Heart right ventricle (tissue), 16 donors: ENCODE measurements around the gene BTBD16. TPM values are rescaled to one million over a fixed set of nuclear protein-coding genes. Genes with fewer than 3 reads are reported as not detected.

Experiments
- ATAC-seq, 8 donors: fragments of 200-7000 bp; cut with Tn5 transposase; one replicate each; pipeline ENCODE4 v1.9.1; 2020; ENCODE audit warnings: mild to moderate bottlenecking in 8 of 8, moderate library complexity in 8 of 8, moderate number of reproducible peaks in 1 of 8
- DNase-seq, 2 donors: peaks; one replicate each; pipeline ENCODE4 v3.0.0-alpha.2; 2020
- H3K27ac ChIP-seq, 10 donors: fragments of 200-600 bp; sonication (generic) in 2 of 10; one replicate each; pipeline versions ENCODE4 v1.5.0 to v1.8.0; 2020 to 2022; ENCODE audit warnings: mild to moderate bottlenecking in 3 of 10
- H3K27me3 ChIP-seq, 7 donors: fragments of 200-600 bp; one replicate each; pipeline ENCODE4 v1.8.0; 2021 to 2022; ENCODE audit warnings: mild to moderate bottlenecking in 2 of 7
- H3K36me3 ChIP-seq, 9 donors: fragments of 200-600 bp; sonication (generic) in 1 of 9; one replicate each; pipeline versions ENCODE4 v1.5.0 to v1.8.0; 2020 to 2022; ENCODE audit warnings: mild to moderate bottlenecking in 2 of 9
- H3K4me1 ChIP-seq, 9 donors: fragments of 200-600 bp; sonication (generic) in 1 of 9; one replicate each; pipeline versions ENCODE4 v1.5.0 to v1.8.0; 2020 to 2022; ENCODE audit warnings: mild to moderate bottlenecking in 4 of 9
- H3K4me3 ChIP-seq, 10 donors: fragments of 200-600 bp; sonication (generic) in 2 of 10; one replicate each; pipeline versions ENCODE4 v1.5.0 to v1.8.0; 2020 to 2022; ENCODE audit warnings: mild to moderate bottlenecking in 7 of 10, moderate library complexity in 2 of 10
- H3K9me3 ChIP-seq, 11 donors: fragments of 200-600 bp in 10 of 11; sonication (generic) in 2 of 11; one replicate each; pipeline versions ENCODE4 v1.5.0 to v1.8.0; 2013 to 2022; ENCODE audit warnings: mild to moderate bottlenecking in 2 of 11, control low read depth in 1 of 11, moderate library complexity in 1 of 11
- WGBS, 2 donors: extraction: QIAGEN DNeasy Blood & Tissue Kit; methylation state at CpG; one replicate each; pipeline ENCODE4 v1.1.7; 2013; ENCODE audit warnings: inconsistent platforms in 1 of 2; 5-methylcytosine and 5-hydroxymethylcytosine counted together
- intact Hi-C, 10 donors: fragments of 100-400 bp; cut with DNase I; formaldehyde crosslinking; loops; one replicate each; pipeline versions ENCODE4 v1.11.1 to v1.14.2; 2022
- polyA plus RNA-seq, 2 donors: library from polyadenylated mRNA; stranded (reverse); fragments of 200-250 nt; gene quantifications; one replicate each; pipeline ENCODE4 v1.2.3, GENCODE V29; 2013
- total RNA-seq, 10 donors: library from RNA; stranded (reverse); fragmentation: NEBNext Ultra II Directional in 3 of 10; extraction: Animal tissue kit (Norgen Biotek cat#: 25700) in 3 of 10; gene quantifications; one replicate each; pipeline versions ENCODE4 v1.2.1 to v1.2.4, GENCODE V29; 2021 to 2023
- TF ChIP-seq, protein P1 (sequence below), 9 donors: fragments of 200-600 bp; sonication (generic) in 2 of 9; IDR thresholded peaks; one replicate each; pipeline versions ENCODE4 v1.5.0 to v1.8.0; 2021 to 2022; ENCODE audit warnings: antibody characterized with exemption in 9 of 9, mild to moderate bottlenecking in 5 of 9, moderate library complexity in 1 of 9
- donor health status: Arrhythmogenic right ventricular cardiomyopathy.
- donor health status: ischemic (EF 13 %, LVEDD 7.1; RV severe dilation, severe dysfunction).
- donor health status: healthy with polysubstance abuse.
- donor health status: DM: no; HTN: yes; CAD: no.
- donor health status: DM: no; HTN: no; CAD: no.
- donor health status: ischemic (EF 25% LVEDD 6.9; RV normal size, moderate dysfunction).
- donor health status: ischemic (EF 25% LVEDD 5.7; RV mildly dilated, moderate dysfunction).
- donor health status: healthy.
- donor health status: DM: yes; HTN: yes; CAD: no.
- donor health status: Ischemic cardiomyopathy.
- donor health status: ischemic (EF 35%, LVEDD 5.7; RV mildly dilated, moderate dysfunction).
- donor health status: nonischemic (EF 11% LVEDD 7.7; RV severe dilation, severe dysfunction).
- donor health status: DM: yes; HTN: yes; CAD: no.
- donor health status: PGD.
- donor health status: ischemic (EF 29% LVEDD 5.4; RV normal size, mild dysfunction).
- donor health status: nonischemic (EF 23%, LVEDD 6.1; RV moderate dilation, normal function).

Gene BTBD16
- total and polyA plus RNA-seq, 12 donors: 0.29 to 0.76 TPM; not detected in 10

DNA sequence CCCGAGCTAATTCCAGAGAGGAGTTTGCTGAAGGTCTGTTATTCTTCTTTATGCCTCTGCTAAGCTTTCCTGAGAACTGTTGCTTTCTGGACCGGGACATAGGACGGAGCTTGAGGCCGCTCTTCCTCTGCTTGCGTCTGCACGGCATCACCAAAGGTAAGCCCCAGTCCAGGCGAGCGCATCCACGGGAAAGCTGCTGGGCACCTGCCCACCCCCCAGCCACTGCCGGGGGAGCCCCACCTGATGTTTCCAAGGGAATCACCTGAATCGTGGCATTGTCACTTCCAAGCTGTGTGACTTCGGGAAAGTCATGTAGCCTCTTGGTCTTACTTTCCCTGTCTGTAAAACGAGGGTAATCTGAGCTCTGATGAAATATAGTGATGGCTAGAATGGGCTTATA lies 58.3 kb downstream of the BTBD16 start:
- DNase-seq (no peak), ATAC-seq (no peak)
- TF ChIP-seq, protein P1, sequence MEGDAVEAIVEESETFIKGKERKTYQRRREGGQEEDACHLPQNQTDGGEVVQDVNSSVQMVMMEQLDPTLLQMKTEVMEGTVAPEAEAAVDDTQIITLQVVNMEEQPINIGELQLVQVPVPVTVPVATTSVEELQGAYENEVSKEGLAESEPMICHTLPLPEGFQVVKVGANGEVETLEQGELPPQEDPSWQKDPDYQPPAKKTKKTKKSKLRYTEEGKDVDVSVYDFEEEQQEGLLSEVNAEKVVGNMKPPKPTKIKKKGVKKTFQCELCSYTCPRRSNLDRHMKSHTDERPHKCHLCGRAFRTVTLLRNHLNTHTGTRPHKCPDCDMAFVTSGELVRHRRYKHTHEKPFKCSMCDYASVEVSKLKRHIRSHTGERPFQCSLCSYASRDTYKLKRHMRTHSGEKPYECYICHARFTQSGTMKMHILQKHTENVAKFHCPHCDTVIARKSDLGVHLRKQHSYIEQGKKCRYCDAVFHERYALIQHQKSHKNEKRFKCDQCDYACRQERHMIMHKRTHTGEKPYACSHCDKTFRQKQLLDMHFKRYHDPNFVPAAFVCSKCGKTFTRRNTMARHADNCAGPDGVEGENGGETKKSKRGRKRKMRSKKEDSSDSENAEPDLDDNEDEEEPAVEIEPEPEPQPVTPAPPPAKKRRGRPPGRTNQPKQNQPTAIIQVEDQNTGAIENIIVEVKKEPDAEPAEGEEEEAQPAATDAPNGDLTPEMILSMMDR (IDR thresholded peaks at IDR 0.05): no peak
- Histone ChIP-seq H3K4me3 (no peak overlapping the region), H3K4me1 (no peaks in the 10 kb centered on the region), H3K27me3 (no peaks in the 10 kb centered on the region), H3K36me3 (no peaks in the 10 kb centered on the region), H3K27ac (no peak overlapping the region), H3K9me3 (no peaks in the 10 kb centered on the region)
- intact Hi-C loops: no loop called here
- 84 to 87% methylated on average over 13 of the region's 13 CpGs for WGBS, 2 donors

DNA sequence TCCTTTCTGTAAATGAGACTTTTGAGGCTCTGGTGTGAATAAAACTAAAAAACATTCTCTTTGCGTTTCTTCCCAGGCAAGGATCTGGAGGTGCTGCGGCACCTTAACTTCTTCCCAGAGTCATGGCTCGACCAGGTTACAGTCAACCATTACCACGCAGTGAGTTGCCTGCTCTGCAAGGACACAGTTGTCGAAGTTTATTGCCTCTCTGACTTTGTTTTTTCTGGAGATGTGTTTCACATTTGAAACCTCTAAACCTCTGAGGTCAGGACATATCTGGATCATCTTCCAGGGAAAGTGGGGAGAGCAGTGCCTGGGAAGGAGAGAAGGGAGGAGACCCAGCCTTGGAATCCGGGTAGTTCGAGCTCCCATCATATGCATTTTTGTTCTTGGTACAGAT lies 60.0 kb downstream of the BTBD16 start:
- no peak overlapping the region for H3K27ac ChIP-seq
- intact Hi-C loops: no loop called here
- H3K9me3 ChIP-seq: no peaks in the 10 kb centered on the region
- H3K36me3 ChIP-seq: no peaks in the 10 kb centered on the region
- ATAC-seq (no peak), DNase-seq (no peak)
- H3K4me1 ChIP-seq: no peaks in the 10 kb centered on the region
- no peak overlapping the region for H3K4me3 ChIP-seq
- no peaks in the 10 kb centered on the region for H3K27me3 ChIP-seq
- TF ChIP-seq, protein P1 (IDR thresholded peaks at IDR 0.05): no peak
- 87 to 95% methylated on average over 7 of the region's 7 CpGs for WGBS, 2 donors

DNA sequence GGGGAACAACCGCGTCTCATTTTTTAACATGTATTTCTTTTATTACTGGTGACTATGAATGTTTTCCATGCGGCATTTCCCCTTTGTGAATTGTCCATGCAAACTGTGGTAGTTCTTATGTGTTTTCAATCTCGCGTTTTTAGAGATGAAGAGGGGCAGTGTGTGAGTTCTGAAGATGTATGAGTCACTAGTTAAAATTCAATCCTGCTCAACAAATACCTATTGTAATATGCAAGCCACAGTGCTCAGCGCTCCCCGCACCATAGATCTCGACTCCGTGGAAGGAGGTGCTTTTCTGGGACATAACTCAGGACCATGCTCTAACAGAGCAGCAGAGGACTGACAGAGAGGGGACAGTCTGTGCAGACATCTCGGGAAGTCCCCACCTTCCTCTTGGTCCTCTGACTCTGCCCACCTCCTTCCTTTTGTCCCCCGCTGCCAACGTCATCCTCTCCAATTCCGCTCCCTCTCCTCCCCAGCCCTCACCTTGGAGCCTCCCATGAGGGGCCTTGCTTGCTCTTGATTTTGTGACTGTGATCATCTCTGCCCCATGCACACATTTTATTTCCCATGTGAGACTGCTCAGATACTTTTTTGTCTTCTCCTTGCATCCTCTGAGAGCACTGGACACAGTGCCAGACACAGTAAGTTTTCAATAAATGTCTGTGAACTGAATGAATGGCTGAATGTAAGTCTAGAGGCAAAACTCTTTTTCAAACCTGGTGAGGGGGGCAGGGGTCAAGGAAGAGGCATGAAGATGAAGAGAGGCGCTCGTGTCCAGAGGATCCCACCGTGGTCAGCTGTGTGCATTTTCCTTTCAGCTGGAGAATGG lies 60.7 kb downstream of the BTBD16 start:
- no peaks in the 10 kb centered on the region for H3K9me3 ChIP-seq
- no peak overlapping the region for H3K27ac ChIP-seq
- ATAC-seq: no peak
- WGBS, 2 donors: 77 to 81% methylated on average over 16 of the region's 16 CpGs
- no peak for DNase-seq
- TF ChIP-seq, protein P1 (IDR thresholded peaks at IDR 0.05): no peak
- H3K27me3 ChIP-seq: no peaks in the 10 kb centered on the region
- no peaks in the 10 kb centered on the region for H3K4me1 ChIP-seq
- intact Hi-C loops: no loop called here
- no peaks in the 10 kb centered on the region for H3K36me3 ChIP-seq
- H3K4me3 ChIP-seq: no peak overlapping the region

DNA sequence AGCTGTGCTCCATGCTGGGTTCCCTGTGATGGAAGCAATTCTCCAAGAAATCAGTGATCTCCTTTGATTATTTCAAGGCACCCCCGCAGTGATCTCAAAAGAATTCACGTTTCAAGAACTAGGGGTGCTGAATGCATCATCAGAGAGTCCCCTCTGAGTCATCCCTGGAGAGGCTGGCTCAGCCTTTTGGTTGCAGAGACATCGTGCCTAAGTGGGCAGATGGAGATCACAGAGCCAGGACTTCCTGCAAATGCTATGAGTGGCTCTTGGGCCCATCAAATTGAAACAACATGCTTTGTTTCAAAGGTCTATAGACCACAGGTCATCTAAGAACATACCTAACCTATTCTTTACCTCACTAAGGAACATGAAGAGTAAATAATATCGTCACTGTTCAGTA lies 61.9 kb downstream of the BTBD16 start:
- Histone ChIP-seq H3K4me1 (peaks cover 0 to 3% (median 0%) of the 10 kb centered on the region in 9 donors), H3K36me3 (no peaks in the 10 kb centered on the region), H3K4me3 (no peak overlapping the region), H3K9me3 (no peaks in the 10 kb centered on the region), H3K27ac (no peak overlapping the region), H3K27me3 (no peaks in the 10 kb centered on the region)
- intact Hi-C loops: no loop called here
- TF ChIP-seq, protein P1 (IDR thresholded peaks at IDR 0.05): no peak
- WGBS, 2 donors: 81 to 88% methylated on average over 4 of the region's 4 CpGs
- no peak for ATAC-seq
- no peak for DNase-seq
